Measurements from ENCODE around the gene CA9. TPM values are rescaled to one million over a fixed set of nuclear protein-coding genes. Genes with fewer than 3 reads are reported as not detected.

The CA9 gene
- total RNA-seq, 1 donor from 2014 or later: not detected

DNA sequence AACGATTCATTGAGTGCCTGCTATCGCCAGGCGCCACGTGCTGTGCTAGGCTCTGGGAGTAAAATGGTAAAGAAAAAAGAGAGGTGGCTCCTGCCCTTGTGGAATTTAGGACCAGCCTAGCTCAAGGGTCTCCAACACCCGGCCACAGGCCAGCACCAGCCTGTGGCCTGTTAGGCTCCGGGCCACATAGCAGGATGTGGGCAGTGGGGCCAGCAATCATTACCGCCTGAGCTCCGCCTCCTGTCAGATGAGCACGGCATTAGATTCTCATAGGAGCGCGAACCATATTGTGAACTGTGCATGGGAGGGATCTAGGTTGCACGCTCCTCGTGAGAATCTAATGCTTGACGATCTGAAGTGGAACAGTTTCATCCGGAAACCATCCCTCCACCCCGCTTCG is 17.4 kb upstream of the CA9 start:
- Mint-ChIP-seq H3K4me3 (ENCODE audit: unreplicated experiment) (no peak overlapping the region), H3K27ac (ENCODE audit: unreplicated experiment) (no peak overlapping the region), H3K4me1 (ENCODE audit: low read depth, unreplicated experiment) (peaks cover 9% of the 10 kb centered on the region), H3K9me3 (ENCODE audit: unreplicated experiment) (no peaks in the 10 kb centered on the region), H3K36me3 (ENCODE audit: low read depth, unreplicated experiment) (no peaks in the 10 kb centered on the region), H3K27me3 (ENCODE audit: low read depth, unreplicated experiment) (no peaks in the 10 kb centered on the region)
- no peak overlapping the region for H3K4me3 ChIP-seq (ENCODE audit: insufficient read depth, low read depth, low read length)
- peaks cover 15% of the 10 kb centered on the region for H3K4me1 ChIP-seq (ENCODE audit: insufficient read depth, low read length)
- H3K27me3 ChIP-seq (ENCODE audit: insufficient read depth, low read length): no peaks in the 10 kb centered on the region
- no peak overlapping the region for H3K4me2 ChIP-seq (ENCODE audit: low read length)
- DNase-seq (ENCODE audit: low read depth) (no peak), FAIRE-seq (no peak)
- peaks cover 8% of the 10 kb centered on the region for H4K20me1 ChIP-seq (ENCODE audit: insufficient read depth, low read length)
- no peak overlapping the region for H3K9ac ChIP-seq (ENCODE audit: low read length)
- TF ChIP-seq EZH2 (IDR thresholded peaks at IDR 0.05; ENCODE audit: insufficient read depth, low read length) (no peak), CTCF (IDR thresholded peaks at IDR 0.05; ENCODE audit: insufficient read depth, low read depth, low read length) (no peak)
- peaks cover 11% of the 10 kb centered on the region for H3K79me2 ChIP-seq (ENCODE audit: insufficient read depth, low read length)
- peaks cover 2% of the 10 kb centered on the region for H3K36me3 ChIP-seq (ENCODE audit: insufficient read depth, low read length)
- H3K27ac ChIP-seq (ENCODE audit: low read depth, low read length): no peak overlapping the region
- no peaks in the 10 kb centered on the region for H3K9me3 ChIP-seq (ENCODE audit: insufficient read depth, low read depth, low read length)
- no peak overlapping the region for H2AFZ ChIP-seq (ENCODE audit: low read depth, low read length)

GRCh38 chr9:35656831-35657545 is 16.7 kb upstream of the CA9 start:
- Histone ChIP-seq H2AFZ (ENCODE audit: low read depth, low read length) (peak overlapping the region; percentile 58), H4K20me1 (ENCODE audit: insufficient read depth, low read length) (peaks cover 8% of the 10 kb centered on the region), H3K9me3 (ENCODE audit: insufficient read depth, low read depth, low read length) (no peaks in the 10 kb centered on the region), H3K4me2 (ENCODE audit: low read length) (peak overlapping the region; percentile 86), H3K79me2 (ENCODE audit: insufficient read depth, low read length) (peaks cover 11% of the 10 kb centered on the region), H3K9ac (ENCODE audit: low read length) (peak overlapping the region; percentile 68), H3K4me3 (ENCODE audit: insufficient read depth, low read depth, low read length) (peak overlapping the region; percentile 31), H3K4me1 (ENCODE audit: insufficient read depth, low read length) (peaks cover 15% of the 10 kb centered on the region), H3K36me3 (ENCODE audit: insufficient read depth, low read length) (peaks cover 4% of the 10 kb centered on the region), H3K27ac (ENCODE audit: low read depth, low read length) (peak overlapping the region; percentile 59), H3K27me3 (ENCODE audit: insufficient read depth, low read length) (no peaks in the 10 kb centered on the region)
- Mint-ChIP-seq H3K4me3 (ENCODE audit: unreplicated experiment) (peak overlapping the region; percentile 14), H3K9me3 (ENCODE audit: unreplicated experiment) (no peaks in the 10 kb centered on the region), H3K27me3 (ENCODE audit: low read depth, unreplicated experiment) (no peaks in the 10 kb centered on the region), H3K4me1 (ENCODE audit: low read depth, unreplicated experiment) (peaks cover 11% of the 10 kb centered on the region), H3K27ac (ENCODE audit: unreplicated experiment) (peak overlapping the region; percentile 72), H3K36me3 (ENCODE audit: low read depth, unreplicated experiment) (no peaks in the 10 kb centered on the region)
- TF ChIP-seq CTCF (IDR thresholded peaks at IDR 0.05; ENCODE audit: insufficient read depth, low read depth, low read length): no peak
- TF ChIP-seq EZH2 (IDR thresholded peaks at IDR 0.05; ENCODE audit: insufficient read depth, low read length): no peak
- no peak for FAIRE-seq
- DNase-seq (ENCODE audit: low read depth): peak; percentile 47

- Histone ChIP-seq H3K9ac (ENCODE audit: low read length) (peak within 1 kb of the TSS; percentile 92), H3K36me3 (ENCODE audit: insufficient read depth, low read length) (peaks cover 6% of the 10 kb centered on the region), H3K27ac (ENCODE audit: low read depth, low read length) (peak within 1 kb of the TSS; percentile 100), H3K4me3 (ENCODE audit: insufficient read depth, low read depth, low read length) (peak within 1 kb of the TSS; percentile 78), H3K9me3 (ENCODE audit: insufficient read depth, low read depth, low read length) (no peaks in the 10 kb centered on the region), H2AFZ (ENCODE audit: low read depth, low read length) (peak within 1 kb of the TSS; percentile 92), H3K27me3 (ENCODE audit: insufficient read depth, low read length) (no peaks in the 10 kb centered on the region), H3K4me1 (ENCODE audit: insufficient read depth, low read length) (peaks cover 15% of the 10 kb centered on the region), H3K79me2 (ENCODE audit: insufficient read depth, low read length) (peaks cover 11% of the 10 kb centered on the region), H4K20me1 (ENCODE audit: insufficient read depth, low read length) (peaks cover 8% of the 10 kb centered on the region), H3K4me2 (ENCODE audit: low read length) (peak within 1 kb of the TSS; percentile 86)
- FAIRE-seq (no peak), DNase-seq (ENCODE audit: low read depth) (peak; percentile 99)
- Mint-ChIP-seq H3K27ac (ENCODE audit: unreplicated experiment) (peak within 1 kb of the TSS; percentile 75), H3K36me3 (ENCODE audit: low read depth, unreplicated experiment) (no peaks in the 10 kb centered on the region), H3K4me1 (ENCODE audit: low read depth, unreplicated experiment) (peaks cover 12% of the 10 kb centered on the region), H3K9me3 (ENCODE audit: unreplicated experiment) (no peaks in the 10 kb centered on the region), H3K27me3 (ENCODE audit: low read depth, unreplicated experiment) (no peaks in the 10 kb centered on the region), H3K4me3 (ENCODE audit: unreplicated experiment) (peak within 1 kb of the TSS; percentile 87)
- TF ChIP-seq CTCF (IDR thresholded peaks at IDR 0.05; ENCODE audit: insufficient read depth, low read depth, low read length): no peak
- no peak for TF ChIP-seq EZH2 (IDR thresholded peaks at IDR 0.05; ENCODE audit: insufficient read depth, low read length)
These were observed 16.1 kb upstream of the CA9 start, which contains the start of gene RMRP for GRCh38 chr9:35657546-35658136. Gene RMRP, minus strand, starts transcription at chr9:35658019.

All from astrocyte (in vitro differentiated cells and primary cell).